ENCODE measurements around the gene MAP4K4.

Gene MAP4K4

DNA sequence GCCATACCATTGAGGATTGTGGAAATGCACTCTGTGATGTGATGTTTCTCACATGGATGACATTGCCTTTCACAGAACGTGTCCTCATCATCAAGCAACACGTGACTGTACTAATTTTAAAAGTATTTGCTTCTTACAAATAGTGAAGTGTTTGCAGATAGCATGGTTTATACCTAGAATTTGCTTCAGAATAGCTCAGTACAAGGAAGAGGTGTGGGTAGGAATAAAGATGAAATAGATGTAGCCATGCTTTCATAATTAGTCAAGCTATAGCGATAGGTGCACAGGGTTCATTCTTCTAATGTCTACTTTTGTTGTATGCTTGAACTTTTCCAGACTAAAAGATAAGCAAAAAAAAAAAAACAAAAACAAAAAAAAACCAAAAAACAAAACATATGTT, 27.5 kb downstream of the MAP4K4 start:
- DNase-seq, result no peak
- H2AFZ ChIP-seq (ENCODE audit: low read length), result no peak overlapping the region
- no peaks in the 10 kb centered on the region for H3K36me3 ChIP-seq (replicated peaks; ENCODE audit: insufficient read depth, low read length)
- H3K4me3 ChIP-seq (ENCODE audit: low read length), result no peak overlapping the region
- H3K27me3 ChIP-seq (replicated peaks; ENCODE audit: insufficient read depth, low read length), result no peaks in the 10 kb centered on the region
- no peaks in the 10 kb centered on the region for H4K20me1 ChIP-seq (ENCODE audit: insufficient read depth, low read length)
- no peaks in the 10 kb centered on the region for H3K9me3 ChIP-seq (replicated peaks; ENCODE audit: insufficient read depth, low read length)
- H3K4me2 ChIP-seq (ENCODE audit: low read depth, low read length), result no peak overlapping the region
- no peaks in the 10 kb centered on the region for H3F3A ChIP-seq (ENCODE audit: insufficient read depth, low read length)
- TF ChIP-seq EZH2 (optimal IDR thresholded peaks at IDR 0.05; ENCODE audit: low read depth, low read length) (no peak), EZH2phosphoT487 (IDR thresholded peaks at IDR 0.05; ENCODE audit: low read length) (no peak)
- TF ChIP-seq, protein P1, sequence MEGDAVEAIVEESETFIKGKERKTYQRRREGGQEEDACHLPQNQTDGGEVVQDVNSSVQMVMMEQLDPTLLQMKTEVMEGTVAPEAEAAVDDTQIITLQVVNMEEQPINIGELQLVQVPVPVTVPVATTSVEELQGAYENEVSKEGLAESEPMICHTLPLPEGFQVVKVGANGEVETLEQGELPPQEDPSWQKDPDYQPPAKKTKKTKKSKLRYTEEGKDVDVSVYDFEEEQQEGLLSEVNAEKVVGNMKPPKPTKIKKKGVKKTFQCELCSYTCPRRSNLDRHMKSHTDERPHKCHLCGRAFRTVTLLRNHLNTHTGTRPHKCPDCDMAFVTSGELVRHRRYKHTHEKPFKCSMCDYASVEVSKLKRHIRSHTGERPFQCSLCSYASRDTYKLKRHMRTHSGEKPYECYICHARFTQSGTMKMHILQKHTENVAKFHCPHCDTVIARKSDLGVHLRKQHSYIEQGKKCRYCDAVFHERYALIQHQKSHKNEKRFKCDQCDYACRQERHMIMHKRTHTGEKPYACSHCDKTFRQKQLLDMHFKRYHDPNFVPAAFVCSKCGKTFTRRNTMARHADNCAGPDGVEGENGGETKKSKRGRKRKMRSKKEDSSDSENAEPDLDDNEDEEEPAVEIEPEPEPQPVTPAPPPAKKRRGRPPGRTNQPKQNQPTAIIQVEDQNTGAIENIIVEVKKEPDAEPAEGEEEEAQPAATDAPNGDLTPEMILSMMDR (IDR thresholded peaks at IDR 0.05; ENCODE audit: low read length), result no peak
- H3K4me1 ChIP-seq (ENCODE audit: low read length), result no peaks in the 10 kb centered on the region
- H3K79me2 ChIP-seq (ENCODE audit: low read length), result 0 out of 2 replicates have a peak, but pooled peaks cover 5% of the 10 kb centered on the region
- H3K9me2 ChIP-seq (replicated peaks; ENCODE audit: insufficient read depth, low read length), result no peaks in the 10 kb centered on the region; the same call in 1 of the 2 replicates
- no peak overlapping the region for H3K27ac ChIP-seq (ENCODE audit: low read length)
- no peak overlapping the region for H3K9ac ChIP-seq (ENCODE audit: low read length)

- H3K9me2 ChIP-seq (replicated peaks; ENCODE audit: insufficient read depth, low read length), result no peaks in the 10 kb centered on the region; the same call in 1 of the 2 replicates
- no peaks in the 10 kb centered on the region for H4K20me1 ChIP-seq (ENCODE audit: insufficient read depth, low read length)
- H3K27ac ChIP-seq (ENCODE audit: low read length), result no peak overlapping the region
- DNase-seq, result no peak
- TF ChIP-seq EZH2 (optimal IDR thresholded peaks at IDR 0.05; ENCODE audit: low read depth, low read length) (no peak), EZH2phosphoT487 (IDR thresholded peaks at IDR 0.05; ENCODE audit: low read length) (no peak)
- TF ChIP-seq, protein P1 (IDR thresholded peaks at IDR 0.05; ENCODE audit: low read length), result no peak
- H3K36me3 ChIP-seq (replicated peaks; ENCODE audit: insufficient read depth, low read length), result no peaks in the 10 kb centered on the region
- no peaks in the 10 kb centered on the region for H3K4me1 ChIP-seq (ENCODE audit: low read length)
- no peak overlapping the region for H2AFZ ChIP-seq (ENCODE audit: low read length)
- no peaks in the 10 kb centered on the region for H3K27me3 ChIP-seq (replicated peaks; ENCODE audit: insufficient read depth, low read length)
- H3K79me2 ChIP-seq (ENCODE audit: low read length), result 0 out of 2 replicates have a peak, but pooled peaks cover 5% of the 10 kb centered on the region
- no peak overlapping the region for H3K9ac ChIP-seq (ENCODE audit: low read length)
- H3K4me2 ChIP-seq (ENCODE audit: low read depth, low read length), result no peak overlapping the region
- H3K4me3 ChIP-seq (ENCODE audit: low read length), result no peak overlapping the region
- H3K9me3 ChIP-seq (replicated peaks; ENCODE audit: insufficient read depth, low read length), result no peaks in the 10 kb centered on the region
- no peaks in the 10 kb centered on the region for H3F3A ChIP-seq (ENCODE audit: insufficient read depth, low read length)
These were observed 28.1 kb downstream of the MAP4K4 start for GRCh38 chr2:101725515-101726192.

GRCh38 chr2:101728865-101729264, 31.4 kb downstream of the MAP4K4 start:
- TF ChIP-seq EZH2phosphoT487 (IDR thresholded peaks at IDR 0.05; ENCODE audit: low read length) (no peak), EZH2 (optimal IDR thresholded peaks at IDR 0.05; ENCODE audit: low read depth, low read length) (no peak)
- TF ChIP-seq, protein P1 (IDR thresholded peaks at IDR 0.05; ENCODE audit: low read length), result no peak
- H3K9me2 ChIP-seq (replicated peaks; ENCODE audit: insufficient read depth, low read length), result no peaks in the 10 kb centered on the region
- H3K4me3 ChIP-seq (ENCODE audit: low read length), result no peak overlapping the region
- 0 out of 2 replicates have a peak, but pooled peaks cover 5% of the 10 kb centered on the region for H3K79me2 ChIP-seq (ENCODE audit: low read length)
- H3K36me3 ChIP-seq (replicated peaks; ENCODE audit: insufficient read depth, low read length), result no peaks in the 10 kb centered on the region
- H3K9ac ChIP-seq (ENCODE audit: low read length), result no peak overlapping the region
- no peak overlapping the region for H2AFZ ChIP-seq (ENCODE audit: low read length)
- H3K27me3 ChIP-seq (replicated peaks; ENCODE audit: insufficient read depth, low read length), result no peaks in the 10 kb centered on the region
- DNase-seq, result no peak
- no peaks in the 10 kb centered on the region for H3K9me3 ChIP-seq (replicated peaks; ENCODE audit: insufficient read depth, low read length)
- H3K4me2 ChIP-seq (ENCODE audit: low read depth, low read length), result no peak overlapping the region
- no peaks in the 10 kb centered on the region for H3K4me1 ChIP-seq (ENCODE audit: low read length)
- H3K27ac ChIP-seq (ENCODE audit: low read length), result no peak overlapping the region
- no peaks in the 10 kb centered on the region for H3F3A ChIP-seq (ENCODE audit: insufficient read depth, low read length)
- H4K20me1 ChIP-seq (ENCODE audit: insufficient read depth, low read length), result no peaks in the 10 kb centered on the region
